Spleen (tissue), 7 donors: ENCODE results near the gene MICB.

Source experiments
- POLR2A ChIP-seq, 3 donors: fragments of 450-650 bp; IDR thresholded peaks; one replicate each; pipeline ENCODE4 v1.5.1; 2017; ENCODE audit warnings: antibody characterized with exemption in 3 of 3, mild to moderate bottlenecking in 1 of 3
- TF ChIP-seq, protein P1 (sequence below), 11 experiments: fragments of 200-600 bp in 7 of 11; fragments of 450-650 bp in 4 of 11; sonication (generic) in 4 of 11; IDR thresholded peaks in 8 of 11; conservative IDR thresholded peaks in 3 of 11; 1 replicate in 7 of 11; 2 replicates in 4 of 11; pipeline versions ENCODE4 v1.4.0 to v1.8.0; 2016 to 2021; ENCODE audit warnings: antibody characterized with exemption in 11 of 11, inconsistent platforms in 4 of 11, mild to moderate bottlenecking in 1 of 11
- donor health status: DM: no; HTN: no; CAD: no; lungs with moderate emphysema.
- donor health status: DM: no; HTN: no; CAD: no.
- donor health status: DM: no; HTN: no; CAD: no.

GRCh38 chr6:31525932-31526591 is 28.1 kb downstream of the MICB start:
- TF ChIP-seq, protein P1, sequence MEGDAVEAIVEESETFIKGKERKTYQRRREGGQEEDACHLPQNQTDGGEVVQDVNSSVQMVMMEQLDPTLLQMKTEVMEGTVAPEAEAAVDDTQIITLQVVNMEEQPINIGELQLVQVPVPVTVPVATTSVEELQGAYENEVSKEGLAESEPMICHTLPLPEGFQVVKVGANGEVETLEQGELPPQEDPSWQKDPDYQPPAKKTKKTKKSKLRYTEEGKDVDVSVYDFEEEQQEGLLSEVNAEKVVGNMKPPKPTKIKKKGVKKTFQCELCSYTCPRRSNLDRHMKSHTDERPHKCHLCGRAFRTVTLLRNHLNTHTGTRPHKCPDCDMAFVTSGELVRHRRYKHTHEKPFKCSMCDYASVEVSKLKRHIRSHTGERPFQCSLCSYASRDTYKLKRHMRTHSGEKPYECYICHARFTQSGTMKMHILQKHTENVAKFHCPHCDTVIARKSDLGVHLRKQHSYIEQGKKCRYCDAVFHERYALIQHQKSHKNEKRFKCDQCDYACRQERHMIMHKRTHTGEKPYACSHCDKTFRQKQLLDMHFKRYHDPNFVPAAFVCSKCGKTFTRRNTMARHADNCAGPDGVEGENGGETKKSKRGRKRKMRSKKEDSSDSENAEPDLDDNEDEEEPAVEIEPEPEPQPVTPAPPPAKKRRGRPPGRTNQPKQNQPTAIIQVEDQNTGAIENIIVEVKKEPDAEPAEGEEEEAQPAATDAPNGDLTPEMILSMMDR (IDR thresholded peaks at IDR 0.05 in 8 of 11, conservative IDR thresholded peaks at IDR 0.05 in 3 of 11): no peak
- no peak for TF ChIP-seq POLR2A (IDR thresholded peaks at IDR 0.05)
